ES-I3 (cell line): ENCODE measurements around the gene LGALSL.

Experiments
- H3K36me3 ChIP-seq: 2 replicates; pipeline ENCODE4 v1.6.1; 2013; ENCODE audit warnings: mild to moderate bottlenecking, low read length, control low read depth, moderate library complexity; ENCODE audit not compliant: insufficient read depth
- H3K4me1 ChIP-seq: 2 replicates; pipeline ENCODE4 v1.6.1; 2013; ENCODE audit warnings: mild to moderate bottlenecking, control low read depth, low read length; ENCODE audit not compliant: insufficient read depth
- H3K9ac ChIP-seq: 2 replicates; pipeline ENCODE4 v1.6.1; 2013; ENCODE audit warnings: low read depth, mild to moderate bottlenecking, low read length, moderate library complexity
- H3K9me3 ChIP-seq: 2 replicates; pipeline ENCODE4 v1.6.1; 2013; ENCODE audit warnings: mild to moderate bottlenecking, low read length, moderate library complexity; ENCODE audit not compliant: control insufficient read depth, insufficient read depth

The LGALSL gene

DNA sequence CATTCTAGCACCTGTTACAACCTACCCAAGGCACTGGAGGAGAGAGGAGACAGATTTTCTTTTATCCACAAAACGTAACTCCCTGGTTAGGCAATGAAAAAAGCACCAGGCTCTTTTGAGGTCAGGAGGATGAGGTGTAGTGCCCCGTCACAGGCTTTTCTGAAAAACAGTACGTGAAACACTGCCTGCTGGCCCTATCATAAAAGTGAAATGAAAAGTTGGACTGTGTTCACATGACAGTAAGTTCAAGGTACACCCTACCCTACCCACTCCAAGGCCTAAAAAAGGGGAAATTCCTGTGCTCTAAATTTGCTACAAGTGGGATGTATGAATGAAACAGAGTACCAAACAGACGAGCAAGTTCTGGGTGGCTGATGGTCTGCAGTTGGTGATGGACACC is 17.6 kb downstream of the LGALSL start:
- H3K36me3 ChIP-seq: no peaks in the 10 kb centered on the region; the same call in 1 of the 2 replicates
- no peaks in the 10 kb centered on the region for H3K9me3 ChIP-seq
- no peak overlapping the region for H3K9ac ChIP-seq
- H3K4me1 ChIP-seq: peaks cover 17% of the 10 kb centered on the region

GRCh38 chr2:64472881-64473280 is 18.9 kb downstream of the LGALSL start:
- H3K9ac ChIP-seq: no peak overlapping the region
- H3K36me3 ChIP-seq: no peaks in the 10 kb centered on the region; the same call in 1 of the 2 replicates
- H3K9me3 ChIP-seq: no peaks in the 10 kb centered on the region
- peaks cover 17% of the 10 kb centered on the region for H3K4me1 ChIP-seq

- Histone ChIP-seq H3K36me3 (no peaks in the 10 kb centered on the region; the same call in 1 of the 2 replicates), H3K9me3 (no peaks in the 10 kb centered on the region), H3K4me1 (peaks cover 17% of the 10 kb centered on the region), H3K9ac (no peak overlapping the region)
Observed at GRCh38 chr2:64474121-64474571, 20.2 kb downstream of the LGALSL start.

DNA sequence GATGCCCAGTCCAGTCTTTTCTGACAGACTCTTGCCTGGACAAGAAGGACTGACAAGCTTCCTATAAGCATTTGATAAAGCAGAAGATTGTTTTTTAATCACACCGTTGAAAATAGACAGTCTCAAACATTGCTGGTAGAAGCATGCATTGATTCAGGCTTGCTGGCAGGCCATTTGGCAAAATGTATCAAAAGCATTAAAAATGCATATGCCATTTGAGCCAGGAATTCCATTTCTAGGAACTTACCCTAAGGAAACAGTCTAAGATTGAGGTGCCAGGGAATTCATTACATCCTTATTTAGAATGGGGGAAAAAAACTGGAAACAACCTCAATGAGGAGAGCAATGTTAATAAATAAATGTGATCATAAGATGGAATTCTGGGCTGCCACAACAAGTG is 20.7 kb downstream of the LGALSL start:
- no peaks in the 10 kb centered on the region; the same call in 1 of the 2 replicates for H3K36me3 ChIP-seq
- no peak overlapping the region for H3K9ac ChIP-seq
- peaks cover 15% of the 10 kb centered on the region for H3K4me1 ChIP-seq
- no peaks in the 10 kb centered on the region for H3K9me3 ChIP-seq

DNA sequence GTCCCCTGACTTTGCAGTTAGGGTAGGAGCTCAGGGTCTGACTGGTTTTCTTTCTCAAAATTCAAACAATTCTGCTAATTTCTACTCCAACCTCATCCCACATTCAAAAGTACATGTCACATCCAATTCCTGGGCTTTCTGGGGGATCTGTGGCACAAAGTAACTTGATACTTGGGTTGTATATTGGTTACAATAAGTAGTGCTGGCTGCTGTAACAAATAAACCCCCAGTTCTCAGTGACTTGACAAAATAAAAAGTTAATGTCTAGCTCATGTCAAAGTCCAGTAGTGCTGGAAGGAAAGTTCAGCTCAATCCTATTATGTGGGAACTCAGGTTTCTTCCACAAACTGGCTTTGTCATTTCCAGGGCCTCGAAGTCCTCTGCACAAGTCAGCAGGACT is 23.1 kb downstream of the LGALSL start:
- H3K9me3 ChIP-seq: no peaks in the 10 kb centered on the region
- H3K9ac ChIP-seq: no peak overlapping the region
- peaks cover 8% of the 10 kb centered on the region for H3K4me1 ChIP-seq
- no peaks in the 10 kb centered on the region; the same call in 1 of the 2 replicates for H3K36me3 ChIP-seq

- H3K9ac ChIP-seq: no peak overlapping the region
- no peaks in the 10 kb centered on the region for H3K9me3 ChIP-seq
Observed at GRCh38 chr2:64477979-64478378, 24.0 kb downstream of the LGALSL start.

GRCh38 chr2:64478502-64479230 is 24.7 kb downstream of the LGALSL start:
- Histone ChIP-seq H3K9me3 (no peaks in the 10 kb centered on the region), H3K9ac (no peak overlapping the region), H3K36me3 (no peaks in the 10 kb centered on the region; the same call in 1 of the 2 replicates), H3K4me1 (peaks cover 11% of the 10 kb centered on the region)

More at GRCh38 chr2:64477979-64478378, 24.0 kb downstream of the LGALSL start:
- Histone ChIP-seq H3K36me3 (no peaks in the 10 kb centered on the region; the same call in 1 of the 2 replicates), H3K4me1 (peaks cover 11% of the 10 kb centered on the region)

DNA sequence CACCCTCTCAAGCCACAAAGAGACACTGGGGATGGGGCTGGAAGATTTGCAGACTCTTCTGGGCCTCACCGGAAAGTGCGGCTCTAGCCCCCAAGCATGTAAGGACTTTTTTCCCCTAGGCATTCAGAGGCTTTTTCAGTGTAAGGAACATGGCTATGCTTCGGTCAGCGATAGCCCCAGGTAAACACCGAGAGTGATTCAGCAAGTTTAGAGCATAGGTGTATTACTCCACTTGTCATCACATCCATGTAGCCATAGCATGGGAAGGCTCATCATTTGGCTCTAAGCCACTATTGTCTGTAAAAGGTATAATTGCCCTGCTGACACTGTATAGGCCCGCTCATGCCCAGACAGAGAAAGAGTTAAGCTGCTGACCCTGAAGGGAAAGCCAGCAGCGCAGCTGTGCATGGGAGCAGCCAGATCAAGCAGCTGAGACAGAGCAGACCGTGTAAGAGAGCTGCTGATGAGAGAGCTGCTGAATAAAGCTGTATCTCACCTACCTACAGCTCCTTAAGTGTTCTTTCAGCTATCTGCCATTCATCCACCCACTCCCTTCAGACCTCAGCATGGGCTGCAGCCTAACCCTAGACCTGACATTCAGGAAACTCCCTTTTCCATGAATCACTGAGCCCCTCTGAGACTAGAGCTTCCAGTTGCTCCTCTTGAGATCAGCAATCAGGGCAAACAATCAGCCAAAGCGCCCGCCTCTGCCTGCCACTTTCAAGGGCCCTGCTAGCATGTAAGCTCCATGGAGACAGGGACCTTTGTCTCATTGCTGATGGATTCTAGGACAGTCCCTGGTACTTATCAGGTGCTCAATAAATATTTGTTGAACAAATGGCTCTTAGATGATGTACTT is 25.5 kb downstream of the LGALSL start:
- Histone ChIP-seq H3K9ac (no peak overlapping the region), H3K4me1 (peaks cover 6% of the 10 kb centered on the region), H3K9me3 (no peaks in the 10 kb centered on the region), H3K36me3 (no peaks in the 10 kb centered on the region; the same call in 1 of the 2 replicates)

GRCh38 chr2:64481665-64482064 is 27.7 kb downstream of the LGALSL start:
- H3K4me1 ChIP-seq: peaks cover 4% of the 10 kb centered on the region; the same call in 1 of the 2 replicates

DNA sequence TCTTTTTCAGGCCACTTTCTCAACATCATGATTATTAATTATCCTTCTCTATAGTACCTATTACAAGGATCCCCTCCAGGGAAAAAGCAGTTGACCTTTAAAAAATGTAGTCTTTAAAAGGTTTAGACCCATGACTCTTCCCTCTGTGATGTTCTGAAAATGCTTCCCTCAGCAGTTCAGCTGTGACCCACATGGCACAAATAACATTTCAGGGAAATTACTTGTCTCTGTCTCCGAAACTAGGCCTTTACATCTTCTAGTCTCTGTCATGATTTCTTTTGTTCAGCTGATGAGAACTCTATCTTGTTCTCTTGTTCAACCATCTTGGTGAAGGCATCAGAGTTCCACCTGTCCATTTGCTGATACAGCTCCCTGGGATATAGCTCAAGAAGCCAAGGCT is 28.3 kb downstream of the LGALSL start:
- H3K9ac ChIP-seq: no peak overlapping the region
- H3K9me3 ChIP-seq: no peaks in the 10 kb centered on the region
- H3K4me1 ChIP-seq: peaks cover 4% of the 10 kb centered on the region; the same call in 1 of the 2 replicates
- H3K36me3 ChIP-seq: no peaks in the 10 kb centered on the region

More at GRCh38 chr2:64481665-64482064, 27.7 kb downstream of the LGALSL start:
- Histone ChIP-seq H3K36me3 (no peaks in the 10 kb centered on the region), H3K9ac (no peak overlapping the region), H3K9me3 (no peaks in the 10 kb centered on the region)

DNA sequence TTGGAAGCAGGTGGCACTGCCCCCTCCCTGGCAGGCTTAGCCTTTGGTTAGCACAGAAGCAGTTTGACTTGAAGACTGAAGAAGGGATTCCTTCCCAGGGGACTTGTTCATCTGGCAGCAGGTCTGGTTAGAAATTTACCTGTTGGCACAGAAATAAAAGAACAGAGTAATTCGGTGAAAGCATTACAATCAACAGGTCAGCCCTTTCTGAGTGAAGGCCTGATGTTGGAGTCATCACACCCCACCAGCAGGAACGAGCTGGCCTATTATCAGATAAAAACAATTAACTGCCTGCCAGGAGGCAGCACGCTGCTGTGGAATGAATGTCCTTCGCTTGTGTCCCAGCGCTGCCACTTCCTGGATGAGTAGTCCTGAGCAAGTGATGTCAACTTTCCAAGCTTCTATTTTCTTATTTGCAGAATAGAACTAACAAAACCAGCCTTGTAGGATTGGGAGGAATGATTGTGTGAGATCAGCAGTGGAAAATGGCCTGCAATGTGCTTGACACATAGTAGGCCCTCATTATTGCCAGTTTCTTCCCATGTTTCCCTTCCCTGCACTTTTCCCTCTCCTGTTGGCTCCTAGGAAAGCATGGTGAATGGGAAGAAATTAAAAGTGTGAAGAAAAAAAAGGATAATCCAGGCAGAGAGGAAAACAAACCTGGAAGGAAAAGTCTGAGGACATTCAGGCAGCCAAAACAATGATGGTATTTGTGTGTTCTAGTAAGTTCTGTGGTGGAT is 29.0 kb downstream of the LGALSL start:
- peaks cover 4% of the 10 kb centered on the region; the same call in 1 of the 2 replicates for H3K4me1 ChIP-seq
- no peaks in the 10 kb centered on the region for H3K36me3 ChIP-seq
- H3K9me3 ChIP-seq: no peaks in the 10 kb centered on the region
- H3K9ac ChIP-seq: no peak overlapping the region

DNA sequence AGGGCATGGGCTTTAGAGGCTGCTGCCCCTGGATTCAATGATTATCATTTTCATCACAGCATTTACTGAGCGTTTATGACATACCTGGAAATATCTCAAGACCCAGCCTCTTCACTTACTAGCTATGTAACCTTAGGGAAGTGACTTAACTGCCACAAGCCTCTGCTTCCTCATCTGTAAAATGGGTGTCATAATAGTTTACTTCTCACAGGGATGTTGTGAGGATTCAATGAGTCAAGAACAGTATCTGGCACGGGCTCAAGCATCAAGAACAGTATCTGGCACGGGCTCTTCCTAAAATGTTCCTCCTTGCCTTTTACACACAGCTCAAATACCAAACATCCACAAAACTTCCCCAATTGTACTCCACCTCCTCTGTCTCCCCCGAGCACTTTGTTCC is 31.4 kb downstream of the LGALSL start:
- H3K9me3 ChIP-seq: no peaks in the 10 kb centered on the region
- no peaks in the 10 kb centered on the region for H3K36me3 ChIP-seq
- H3K9ac ChIP-seq: no peak overlapping the region
- H3K4me1 ChIP-seq: peaks cover 12% of the 10 kb centered on the region

DNA sequence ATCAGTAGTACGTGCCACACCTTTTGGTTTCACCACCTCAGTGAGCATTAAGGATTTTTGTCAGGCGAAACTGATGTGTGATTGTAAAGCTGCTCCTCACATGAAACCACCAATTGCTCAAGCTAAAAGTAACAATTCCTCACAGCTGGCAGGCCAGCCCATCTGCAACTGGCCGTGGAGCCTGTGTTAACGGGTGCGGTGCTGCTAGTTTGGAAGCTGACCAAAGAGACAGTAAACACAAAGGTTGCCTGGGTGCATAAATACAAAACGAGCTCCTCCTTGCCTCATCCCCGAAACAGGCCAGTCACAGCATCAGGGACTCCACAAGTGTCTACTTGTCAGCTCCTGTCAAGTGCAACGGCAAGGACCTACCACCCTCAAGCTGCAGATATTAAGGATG is 32.0 kb downstream of the LGALSL start:
- Histone ChIP-seq H3K36me3 (no peaks in the 10 kb centered on the region), H3K9me3 (no peaks in the 10 kb centered on the region), H3K4me1 (peaks cover 12% of the 10 kb centered on the region), H3K9ac (no peak overlapping the region)
